Stimulated activated CD4-positive, alpha-beta T cell treated with anti-CD3 and anti-CD28 coated beads, Interleukin-2, amount 100 ng/mL, for 48 hours (primary cell): ENCODE results near the gene TOM1.

Source experiments
- DNase-seq, 2 donors: peaks; one replicate each; pipeline ENCODE4 v3.0.0-alpha.2; 2020

TOM1 gene

DNA sequence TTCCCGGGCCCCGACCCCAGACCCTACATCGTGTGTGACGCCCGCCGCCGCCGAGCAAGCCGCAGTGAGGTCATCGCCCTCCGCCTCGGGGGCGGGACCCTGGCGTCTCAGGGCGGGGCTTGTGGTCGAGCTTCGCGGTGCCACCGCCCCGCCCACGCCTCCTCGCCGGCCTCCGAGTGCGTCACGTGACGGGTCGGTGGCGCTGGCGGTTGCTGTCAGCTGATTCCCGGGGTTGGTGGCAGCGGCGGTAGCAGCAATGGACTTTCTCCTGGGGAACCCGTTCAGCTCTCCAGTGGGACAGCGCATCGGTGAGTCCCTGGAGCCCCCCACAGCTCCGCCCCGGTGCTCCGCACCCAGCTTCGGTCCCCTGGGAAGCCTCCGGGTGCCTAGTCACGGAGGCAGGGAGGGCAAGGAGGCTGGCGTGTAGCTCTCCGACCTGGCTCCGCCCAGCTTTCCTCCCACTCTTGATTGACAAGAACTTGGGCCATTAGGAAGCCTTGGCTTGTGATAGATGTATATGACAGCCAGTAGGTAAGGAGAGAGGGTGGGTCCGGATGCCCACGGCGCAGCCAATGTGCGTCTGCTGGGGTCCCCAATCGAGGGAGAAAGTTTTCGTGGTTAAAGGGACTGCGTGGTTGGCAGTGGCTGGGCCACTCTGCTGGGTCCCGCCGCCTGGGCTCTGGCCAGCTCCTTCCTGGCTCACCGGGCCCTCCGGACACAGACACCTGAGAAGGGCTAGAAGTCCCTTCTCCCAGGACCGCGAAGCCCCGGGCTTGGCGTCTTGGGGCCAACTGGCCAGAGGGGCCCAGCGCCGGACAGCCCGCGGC lies at the start of gene TOM1:
Gene TOM1 (plus strand): TSS at position 222 of the 827 bp plus-strand sequence. CDS start 35 bp downstream, at position 257.
- peak; percentile 96 to 98 for DNase-seq

DNA sequence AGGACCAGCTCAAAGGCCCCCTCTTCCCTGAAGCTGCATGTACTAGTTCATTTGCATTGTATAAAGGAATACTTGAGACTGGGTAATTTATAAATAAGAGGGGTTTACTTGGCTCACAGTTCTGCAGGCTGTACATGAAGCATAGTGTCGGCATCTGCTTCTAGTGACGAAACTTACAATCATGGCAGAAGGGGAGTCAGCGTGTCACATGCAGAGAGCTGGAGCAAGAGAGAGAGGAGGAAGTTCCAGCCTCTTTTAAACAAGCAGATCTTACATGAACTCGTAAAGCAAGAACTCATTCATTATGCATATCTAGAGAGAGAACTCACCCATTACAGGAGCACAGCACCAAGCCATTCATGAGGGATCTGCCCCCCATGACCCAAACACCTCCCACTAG lies 49.5 kb upstream of the TOM1 start:
- no peak for DNase-seq

DNA sequence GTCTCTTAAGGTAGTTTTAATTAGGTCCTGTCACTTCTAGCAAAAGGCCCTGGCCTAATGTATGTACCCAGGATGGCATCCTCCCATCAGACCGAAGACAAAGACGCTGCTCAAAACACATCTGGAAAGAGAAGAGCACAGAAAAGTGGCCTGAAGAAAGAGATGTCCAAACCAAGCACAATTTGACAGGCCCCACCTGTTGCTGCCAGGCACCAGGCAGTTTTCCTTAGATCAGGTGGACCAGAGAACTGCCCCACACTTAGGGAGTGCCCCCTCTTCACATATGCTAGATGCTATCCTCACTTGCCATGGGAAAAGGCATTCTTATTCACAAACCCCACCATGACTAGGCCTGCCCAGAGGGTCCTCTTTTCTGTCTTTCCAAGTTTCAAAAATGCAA lies 45.7 kb upstream of the TOM1 start:
- no peak for DNase-seq

DNA sequence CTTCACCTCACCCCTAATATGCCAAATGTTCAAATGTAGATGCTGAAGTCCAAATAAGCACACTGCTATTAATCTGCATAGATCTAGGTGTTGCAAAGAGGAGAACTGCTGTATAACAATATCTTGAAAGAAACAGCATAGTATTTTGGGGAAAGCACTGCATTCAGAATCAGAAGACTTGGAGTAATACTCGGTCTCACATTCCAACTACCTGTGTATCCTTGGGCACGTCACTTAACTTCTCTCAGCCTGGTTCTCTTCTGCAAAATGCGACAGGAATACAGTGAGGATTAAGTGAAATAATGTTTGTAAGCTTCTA lies 42.7 kb upstream of the TOM1 start:
- no peak for DNase-seq

DNA sequence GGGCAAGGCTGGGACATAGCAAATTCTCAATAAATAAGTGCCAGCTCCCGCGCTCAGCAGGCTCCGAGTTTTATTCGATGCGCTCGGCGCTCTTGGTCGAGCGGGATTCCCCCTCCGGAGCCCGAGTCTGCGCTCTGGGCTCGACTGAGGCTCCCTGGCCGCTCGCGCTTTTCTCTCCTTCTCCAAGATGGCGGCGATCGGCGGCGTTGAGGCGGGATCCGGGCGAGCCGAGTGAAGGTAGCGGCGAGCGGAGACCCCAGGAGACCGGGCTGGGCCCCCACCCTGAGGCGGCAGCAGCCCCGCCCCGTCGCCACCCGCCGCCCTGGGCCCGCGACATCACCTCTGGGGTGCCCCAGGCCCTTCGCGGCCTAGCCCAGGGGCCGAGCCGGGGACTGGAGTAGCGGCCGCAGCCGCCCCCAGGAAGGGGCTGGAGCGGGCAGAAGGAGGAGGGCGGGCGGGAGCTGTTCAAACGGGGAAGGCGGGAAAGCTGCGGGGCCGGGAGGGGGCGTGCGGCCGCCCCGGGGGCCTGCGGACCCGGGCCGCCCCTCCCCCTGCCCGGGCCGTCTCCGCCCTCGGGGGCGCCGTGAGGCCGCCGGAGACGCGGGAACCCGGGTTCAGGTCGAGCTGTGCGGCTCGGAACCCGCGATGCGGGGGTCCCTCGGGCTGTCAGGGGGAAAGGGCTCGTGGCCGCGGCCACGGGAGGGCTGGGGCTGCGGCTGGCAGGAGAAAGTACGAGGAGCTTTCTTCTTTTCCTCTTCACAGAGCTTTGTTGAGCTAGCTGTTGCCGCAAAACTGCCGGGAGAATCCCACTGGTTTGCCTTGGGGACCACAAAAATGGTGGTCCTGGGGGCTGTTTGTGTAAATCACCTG lies 42.1 kb upstream of the TOM1 start, which contains the start of gene HMGXB4:
Gene HMGXB4 (plus strand): TSS at position 173 of the 870 bp plus-strand sequence. CDS start 4,898 bp downstream, outside the sequence.
- peak; percentile 77 to 79 for DNase-seq

DNA sequence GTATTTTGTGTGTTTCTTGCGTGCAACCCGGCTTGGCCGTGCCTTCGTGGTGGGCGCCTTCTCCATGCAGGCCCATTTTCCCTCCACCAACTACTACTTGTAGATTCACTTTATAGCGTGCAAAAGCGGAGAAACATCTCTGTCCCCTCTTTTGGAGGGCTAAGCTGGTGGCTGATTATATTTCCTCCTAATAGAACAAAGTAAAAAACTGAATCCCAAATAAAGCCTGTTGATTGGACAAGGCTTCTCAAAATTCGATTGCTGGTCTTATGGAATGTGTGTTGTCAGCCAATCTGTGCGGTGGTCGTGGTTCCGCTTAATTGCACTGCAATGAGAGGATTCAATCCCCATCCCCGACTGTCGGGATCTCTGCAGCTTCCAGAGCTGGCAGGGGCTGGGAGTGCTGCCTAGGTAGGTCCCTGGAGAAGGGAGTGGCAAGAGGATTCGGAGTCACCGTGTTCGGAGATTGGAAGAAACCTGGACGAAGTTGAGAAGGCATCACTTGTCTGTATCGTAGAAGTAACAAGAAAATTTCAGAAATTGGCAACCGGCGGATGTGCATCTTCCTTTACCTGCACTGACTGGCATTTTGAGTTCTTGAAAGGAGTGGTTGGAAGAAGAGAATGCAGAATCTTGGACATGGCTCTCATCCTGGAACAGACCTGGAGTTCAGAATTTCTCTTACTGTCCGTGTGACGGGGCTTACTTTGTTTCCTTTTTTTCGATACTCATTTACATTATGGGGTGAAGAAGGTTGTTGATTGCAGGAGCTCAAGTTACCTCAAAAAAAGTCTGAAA lies 41.3 kb upstream of the TOM1 start:
- DNase-seq: peak in 1 of 2 donors; percentile 7

DNA sequence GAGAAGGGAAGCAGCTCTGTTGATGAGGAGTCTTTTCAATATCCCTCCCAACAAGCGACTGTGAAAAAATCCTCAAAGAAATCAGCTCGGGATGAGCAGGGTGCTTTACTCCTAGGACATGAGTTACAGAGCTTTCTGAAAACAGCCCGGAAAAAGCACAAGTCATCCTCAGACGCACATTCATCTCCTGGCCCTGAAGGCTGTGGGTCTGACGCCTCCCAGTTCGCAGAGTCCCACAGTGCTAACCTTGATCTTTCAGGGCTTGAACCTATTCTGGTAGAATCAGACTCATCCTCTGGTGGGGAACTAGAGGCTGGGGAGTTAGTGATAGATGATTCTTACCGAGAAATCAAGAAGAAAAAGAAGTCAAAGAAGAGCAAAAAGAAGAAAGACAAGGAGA lies 34.7 kb upstream of the TOM1 start:
- no peak for DNase-seq

DNA sequence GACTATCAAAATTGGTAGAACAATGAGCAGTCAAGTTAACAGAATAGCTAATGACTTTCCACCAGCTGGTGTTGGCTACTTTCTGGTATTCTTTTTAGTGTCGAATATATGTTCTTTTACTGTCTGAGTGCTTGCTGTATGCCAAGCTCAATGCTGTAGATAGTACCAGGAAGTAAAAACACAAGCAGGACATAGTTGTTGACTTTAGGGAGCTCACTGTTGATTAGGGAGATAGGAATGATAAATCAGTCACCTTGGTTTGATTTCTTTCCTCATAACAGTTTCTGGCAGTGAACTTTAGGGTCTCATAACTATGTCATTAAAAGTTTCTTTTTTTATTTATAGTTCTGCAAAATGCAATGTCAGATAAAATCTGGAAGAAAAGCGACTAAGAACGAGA lies 33.4 kb upstream of the TOM1 start:
- DNase-seq: no peak

DNA sequence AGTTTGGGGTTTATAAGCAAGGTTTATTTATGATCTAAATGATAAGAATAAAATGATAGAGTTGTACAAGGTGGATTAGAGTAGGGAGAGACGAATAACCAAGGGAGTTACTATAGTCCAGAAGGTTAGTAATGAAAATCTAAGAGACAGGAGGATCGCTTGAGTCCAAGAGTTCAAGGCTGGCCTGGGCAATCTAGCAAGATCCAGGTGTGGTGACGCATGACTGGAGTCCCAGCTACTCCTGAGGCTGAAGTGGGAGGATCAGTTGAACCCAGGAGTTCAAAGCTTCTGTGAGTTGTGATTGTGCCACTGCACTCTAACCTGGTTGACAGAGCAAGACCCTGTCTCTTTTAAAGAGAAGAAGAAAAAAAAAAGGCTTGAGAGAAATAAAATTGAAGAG lies 30.1 kb upstream of the TOM1 start:
- no peak for DNase-seq

DNA sequence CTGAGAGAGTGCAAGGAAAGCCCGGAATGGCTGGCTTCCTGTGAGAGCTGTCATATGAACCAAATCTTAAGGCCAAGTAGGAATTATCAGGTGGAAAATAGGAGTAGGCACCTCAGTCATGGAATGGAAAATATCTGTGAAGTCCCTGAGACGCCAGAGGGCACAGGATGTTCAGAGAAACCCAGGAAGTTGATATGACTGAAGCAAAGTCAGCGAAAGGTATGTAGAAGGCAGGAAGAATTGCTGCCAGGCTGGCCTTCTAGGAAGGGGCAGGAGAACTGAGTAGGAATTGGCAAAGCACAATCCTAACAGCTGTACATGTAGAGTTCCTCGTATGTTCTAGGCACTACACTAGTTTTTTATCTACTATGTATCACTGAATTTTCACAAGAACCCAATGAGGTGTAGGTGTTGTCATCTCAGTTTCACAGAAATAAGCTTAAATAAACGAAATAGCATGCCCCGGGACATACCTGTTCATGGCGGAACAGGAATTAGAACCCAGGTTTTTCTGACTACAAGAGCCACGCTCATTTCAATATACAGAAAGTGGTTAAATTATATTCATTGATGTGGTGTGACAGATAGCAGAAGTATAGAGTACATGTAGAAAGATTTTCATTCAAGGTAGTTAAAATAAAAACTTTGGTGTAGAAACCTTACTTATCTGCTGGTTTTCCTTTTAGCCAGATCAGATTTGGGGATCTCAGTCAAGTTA lies 25.4 kb upstream of the TOM1 start:
- DNase-seq: no peak

DNA sequence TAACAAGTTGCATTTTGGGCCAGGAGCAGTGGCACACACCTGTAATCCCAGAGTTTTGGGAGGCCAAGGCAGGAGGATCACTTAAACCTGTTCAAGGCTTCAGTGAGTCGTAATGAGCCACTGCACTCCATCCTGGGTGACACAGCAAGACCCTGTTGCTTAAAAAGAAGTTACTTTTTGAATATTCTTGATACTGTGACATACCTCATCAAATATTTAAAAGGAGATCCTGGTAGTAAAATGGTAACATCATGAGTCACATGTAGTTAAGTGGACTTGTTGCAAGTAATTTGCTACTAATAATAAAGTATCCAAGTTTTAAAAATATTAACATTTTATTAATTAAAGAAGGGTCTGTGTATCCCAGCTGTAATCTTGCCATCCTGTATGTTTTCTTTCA lies 24.1 kb upstream of the TOM1 start:
- DNase-seq: no peak

DNA sequence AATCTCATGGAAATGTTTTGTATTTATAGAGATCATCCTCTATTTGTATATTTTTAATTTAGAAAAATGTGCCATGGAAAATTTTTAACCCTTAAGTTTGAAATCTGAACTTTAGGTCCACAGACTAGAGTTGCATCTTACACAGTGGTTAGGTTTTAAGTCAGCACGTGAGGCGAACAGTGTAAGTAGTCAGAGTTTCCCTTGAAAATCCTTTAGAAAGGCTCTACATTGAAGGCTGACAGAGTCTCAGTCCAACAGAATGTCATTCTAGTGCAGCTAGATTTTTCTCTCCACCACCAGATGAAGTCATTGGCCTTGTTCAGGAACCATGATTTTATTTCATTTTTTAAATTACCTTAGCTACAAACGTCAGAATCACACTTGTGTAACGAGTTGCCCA lies 23.7 kb upstream of the TOM1 start:
- no peak for DNase-seq

DNA sequence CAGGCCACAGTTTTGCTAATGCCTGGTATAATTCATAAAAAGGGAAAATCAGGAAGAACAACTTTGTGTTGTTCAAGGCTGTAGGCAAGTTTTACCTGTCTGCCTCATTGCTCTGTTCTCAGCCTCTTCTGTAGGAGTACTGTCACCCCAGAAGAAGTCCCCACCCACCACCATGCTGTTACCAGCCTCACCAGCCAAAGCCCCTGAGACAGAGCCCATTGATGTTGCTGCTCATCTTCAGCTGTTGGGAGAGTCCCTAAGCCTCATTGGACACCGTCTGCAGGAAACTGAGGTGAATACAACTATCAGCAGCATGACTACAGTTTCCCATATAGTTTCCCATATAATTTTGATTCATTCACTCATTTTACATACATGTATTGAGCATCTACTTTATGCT lies 11.6 kb upstream of the TOM1 start:
- no peak for DNase-seq

DNA sequence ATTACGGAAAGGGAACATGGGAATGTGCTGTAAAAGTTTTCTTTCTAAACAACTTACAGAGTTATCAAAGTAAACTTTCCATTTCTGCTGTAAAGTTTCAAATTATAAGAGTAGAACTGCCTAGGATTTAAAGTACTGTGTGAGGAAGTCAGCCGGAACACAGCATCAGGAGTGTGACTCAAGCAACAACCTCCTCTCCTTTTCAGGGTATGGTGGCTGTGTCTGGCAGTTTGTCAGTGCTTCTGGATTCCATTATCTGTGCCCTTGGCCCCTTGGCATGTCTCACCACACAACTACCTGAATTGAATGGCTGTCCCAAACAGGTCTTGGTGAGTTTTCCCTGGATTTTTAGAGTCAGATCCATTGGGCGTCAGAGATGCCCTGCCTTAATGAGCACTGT lies 6.9 kb upstream of the TOM1 start:
- DNase-seq: no peak

DNA sequence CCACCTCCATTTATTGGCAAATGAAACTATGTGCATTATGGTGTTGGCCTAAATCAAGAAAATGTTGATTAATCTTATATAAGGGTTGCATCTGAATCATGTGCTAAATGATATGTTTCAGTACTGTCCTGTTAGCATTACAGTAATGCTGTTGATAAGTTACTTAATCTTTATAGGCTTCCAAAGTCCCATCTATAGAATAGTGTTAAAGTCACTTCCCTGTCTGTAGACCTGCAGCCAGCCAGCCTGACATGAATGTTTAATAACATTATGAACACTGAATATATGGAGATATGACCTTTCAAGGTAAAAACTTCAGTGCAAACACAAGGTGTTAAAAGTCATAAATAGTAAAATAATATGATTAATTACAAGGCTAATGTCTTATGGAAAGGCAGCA lies 3.6 kb upstream of the TOM1 start:
- DNase-seq: no peak

DNA sequence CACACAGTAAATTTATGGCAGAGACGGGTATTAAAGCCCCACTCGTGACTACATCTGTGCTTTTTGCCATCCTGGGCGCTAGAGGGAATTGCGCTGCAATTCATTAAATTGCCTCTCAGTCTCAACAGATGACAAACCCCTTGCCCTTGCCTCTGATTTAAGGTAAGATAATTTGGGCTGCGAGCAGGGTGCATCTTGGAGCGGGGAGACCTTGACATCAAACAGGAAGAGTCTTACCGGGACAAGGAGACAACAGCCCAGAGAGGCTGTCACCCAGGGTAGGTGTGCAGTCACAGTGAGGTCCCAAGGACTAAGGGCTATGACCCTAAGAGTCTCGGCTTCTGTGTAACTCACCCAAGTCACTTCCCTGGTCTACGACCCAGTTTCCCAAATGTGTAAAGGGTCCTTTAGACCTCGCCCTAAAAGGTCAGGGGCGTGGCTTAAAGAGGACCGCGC lies 449 bp upstream of the TOM1 start:
- DNase-seq: no peak

DNA sequence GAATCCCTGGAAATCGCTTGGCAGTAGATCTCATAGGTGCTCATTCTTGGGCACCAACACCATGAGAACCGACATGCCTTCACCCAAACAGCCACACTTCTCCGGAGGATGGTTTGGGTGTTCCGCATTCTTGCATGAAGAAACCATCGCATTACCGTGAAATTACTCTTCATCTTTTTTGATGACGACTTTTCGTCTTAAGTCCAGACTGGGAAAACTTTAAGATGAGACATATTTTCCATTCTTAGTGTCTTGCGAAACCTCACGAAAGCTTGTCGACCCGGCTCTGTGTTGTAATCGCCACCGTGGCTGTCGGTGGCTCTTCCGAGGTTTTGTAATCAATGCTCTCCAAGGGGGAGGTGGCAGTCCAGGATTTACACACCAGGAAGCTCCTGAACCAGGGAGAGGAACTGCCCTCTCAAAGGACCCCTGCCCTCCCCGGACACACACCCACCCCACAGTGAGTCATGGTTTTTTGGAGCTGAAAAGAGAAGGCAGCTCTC lies 1.7 kb downstream of the TOM1 start:
- DNase-seq: no peak

DNA sequence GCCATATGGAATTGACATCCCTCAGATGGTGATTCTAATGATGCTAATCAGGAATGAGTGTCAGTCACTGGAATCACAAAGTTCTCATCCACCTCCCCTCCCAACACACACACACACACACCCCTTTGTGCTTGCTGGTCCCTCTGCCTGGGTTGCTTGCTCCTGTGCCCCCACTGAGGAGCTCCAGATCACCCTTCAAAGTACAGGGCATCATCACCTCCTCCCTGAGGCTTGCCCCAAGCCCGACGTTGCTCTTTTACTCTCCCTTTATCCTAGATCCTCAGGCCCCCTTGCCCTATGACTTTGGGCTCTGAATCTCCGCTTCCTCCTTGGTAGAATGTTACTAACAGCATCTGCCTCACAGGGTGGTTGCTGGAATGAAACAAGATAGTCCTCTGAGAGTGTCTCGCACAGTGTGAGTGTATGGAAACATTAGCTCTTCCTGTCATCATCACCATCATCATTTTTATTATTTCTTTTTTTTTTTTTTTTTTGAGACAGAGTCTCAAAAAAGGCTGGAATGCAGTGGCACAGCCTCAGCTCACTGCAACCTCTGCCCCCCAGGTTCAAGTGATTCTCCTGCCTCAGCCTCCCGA lies 3.4 kb downstream of the TOM1 start:
- no peak for DNase-seq

DNA sequence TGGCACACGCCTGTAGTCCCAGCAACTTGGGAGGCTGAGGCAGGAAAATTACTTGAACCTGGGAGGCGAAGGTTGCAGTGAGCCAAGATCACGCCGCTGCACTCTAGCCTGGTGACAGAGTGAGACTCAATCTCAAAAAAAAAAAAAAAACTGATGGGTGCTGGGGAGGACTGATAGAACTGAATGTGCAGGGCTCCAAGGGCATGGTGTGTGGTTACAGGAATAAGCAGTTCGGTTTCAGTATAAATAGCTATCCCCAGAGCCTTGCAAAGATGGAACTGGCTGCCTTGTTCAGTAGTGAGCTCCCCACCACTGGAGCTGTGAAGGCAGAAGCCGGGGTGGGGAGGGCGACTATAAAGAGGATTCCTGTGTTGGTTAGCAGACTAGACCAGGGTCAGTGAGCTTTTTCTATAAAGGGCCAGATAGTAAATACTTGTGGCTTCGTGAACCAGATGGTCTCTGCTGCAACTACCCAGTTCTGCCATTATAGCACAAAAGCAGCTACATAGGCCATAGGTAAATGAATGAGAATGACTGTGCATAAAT lies 5.9 kb downstream of the TOM1 start:
- no peak for DNase-seq

DNA sequence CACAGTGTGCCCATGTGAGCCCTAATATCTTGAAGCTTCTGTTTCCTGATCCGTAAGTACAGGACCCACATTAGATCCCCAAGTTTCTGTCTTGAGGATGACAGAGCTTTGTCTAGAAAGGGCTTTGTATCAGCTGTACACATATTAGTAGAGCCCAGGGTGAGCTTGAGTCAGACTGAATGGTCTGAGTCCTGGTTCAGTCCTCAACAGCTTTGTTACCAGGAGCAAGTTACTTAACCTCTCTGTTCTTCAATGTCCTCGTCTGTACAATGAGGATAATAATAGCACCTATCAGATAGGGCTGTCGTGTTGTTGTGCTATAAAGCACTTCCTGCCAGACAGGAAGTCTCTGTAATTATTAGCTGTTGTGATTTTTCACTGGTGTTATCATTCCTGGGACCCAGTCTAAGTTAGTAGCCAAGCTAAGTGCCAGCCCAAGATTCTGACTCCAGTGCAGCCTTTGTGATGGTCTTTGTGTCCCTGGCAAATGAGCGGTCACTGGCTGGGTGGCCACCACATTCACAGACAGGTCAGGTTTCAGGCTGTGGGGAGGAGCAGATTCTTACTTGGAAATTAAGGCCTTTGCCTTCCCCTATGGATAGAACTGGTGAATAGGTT lies 6.8 kb downstream of the TOM1 start:
- no peak for DNase-seq

DNA sequence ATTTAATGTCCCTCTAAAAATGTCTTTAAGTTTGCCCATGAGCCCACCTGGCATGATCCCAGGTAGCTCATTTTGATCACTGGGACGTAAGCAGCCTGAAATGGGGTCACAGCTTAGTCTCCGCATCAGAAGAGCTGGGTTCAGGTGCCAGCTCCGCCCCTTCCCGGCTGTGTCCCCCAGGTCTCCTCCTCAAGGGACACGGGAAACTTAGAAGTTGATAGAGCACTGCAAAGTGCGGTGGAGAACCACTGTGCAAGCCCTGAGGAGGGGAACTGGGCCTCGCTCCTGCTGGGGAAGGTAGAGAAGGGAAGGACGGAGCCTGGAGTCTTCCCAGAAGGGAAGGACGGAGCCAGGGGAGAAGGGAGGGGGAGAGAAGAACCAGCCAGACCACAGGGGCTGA lies 7.7 kb downstream of the TOM1 start:
- DNase-seq: no peak
